GM19238 (cell line): ENCODE results near the gene PPP2R2B.

Source experiments
- DNase-seq: peaks from one replicate; pipeline ENCODE4 v3.0.0; 2011; ENCODE audit warnings: low spot score; ENCODE audit not compliant: insufficient read length

The PPP2R2B gene

DNA sequence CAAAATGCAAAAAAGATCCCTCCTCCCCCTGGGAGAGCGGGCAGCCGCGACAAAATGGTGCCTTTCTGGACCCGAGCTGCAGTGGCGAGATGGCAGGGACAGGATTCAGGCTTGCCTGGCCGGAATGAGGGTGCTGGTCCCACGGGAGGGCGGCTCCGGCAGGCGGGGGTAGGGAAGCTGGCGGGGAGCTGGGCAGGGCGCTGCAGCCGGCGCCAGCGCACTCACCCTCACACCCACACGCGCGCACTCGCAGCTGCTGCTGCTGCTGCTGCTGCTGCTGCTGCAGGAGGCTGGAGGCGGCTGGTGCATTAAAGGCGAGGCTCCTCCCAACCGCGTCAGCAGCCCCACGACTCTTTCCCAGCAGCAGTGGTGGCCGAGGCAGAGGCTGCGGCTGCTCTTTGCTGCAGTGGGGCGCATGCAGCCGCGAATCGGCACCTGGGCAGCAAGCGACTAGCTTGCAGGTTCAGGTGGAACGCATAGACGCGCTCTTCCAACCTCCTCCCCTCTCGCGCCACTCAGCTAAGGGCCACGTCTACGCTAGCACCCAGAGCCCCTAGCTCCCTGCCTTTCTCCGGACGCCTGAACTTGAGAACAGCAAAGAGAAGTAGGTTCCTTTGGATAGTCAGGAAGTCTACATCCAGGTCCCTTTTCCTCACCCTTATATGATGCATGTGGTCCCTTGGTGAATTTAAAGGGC lies at the start of gene PPP2R2B:
PPP2R2B (minus strand) TSS at position 282 of the 697 bp plus-strand sequence.
- DNase-seq = no peak

DNA sequence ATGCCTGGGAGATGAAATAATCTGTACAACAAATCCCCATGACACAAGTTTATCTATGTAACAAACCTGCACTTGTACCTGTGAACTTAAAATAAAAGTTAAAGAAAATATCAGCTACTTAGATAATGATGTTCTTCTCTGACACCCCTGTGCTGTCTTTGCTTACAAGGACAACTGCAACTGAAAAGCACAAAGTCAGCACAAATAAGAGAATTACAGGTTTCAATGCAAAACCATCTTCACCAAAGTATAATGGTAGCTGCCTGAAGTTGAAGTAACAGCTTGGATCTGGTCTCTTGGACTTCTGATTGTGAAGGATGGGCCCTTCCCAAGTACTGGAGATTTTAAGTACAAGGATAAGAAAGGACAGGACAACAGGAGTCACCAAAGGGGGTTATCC lies 45.6 kb upstream of the PPP2R2B start:
- DNase-seq = no peak

DNA sequence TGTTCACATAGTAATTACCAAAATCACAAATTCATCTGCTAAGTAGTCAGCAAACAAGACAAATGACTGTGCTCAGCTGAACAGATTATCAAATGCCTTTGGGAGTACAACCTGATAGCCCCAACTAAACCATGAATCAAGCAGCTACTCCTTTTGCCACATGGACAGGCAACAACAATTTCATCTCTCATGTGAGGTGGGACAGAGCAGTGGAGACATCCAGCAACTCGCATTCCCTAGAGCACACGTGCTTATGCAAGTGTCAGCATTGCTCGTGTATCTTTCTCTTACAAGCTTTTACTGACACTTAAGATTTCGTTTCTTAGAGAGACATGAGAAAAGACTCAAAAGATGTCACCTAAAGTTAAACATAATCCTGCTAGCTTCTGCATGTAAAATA lies 42.7 kb upstream of the PPP2R2B start:
- no peak for DNase-seq

DNA sequence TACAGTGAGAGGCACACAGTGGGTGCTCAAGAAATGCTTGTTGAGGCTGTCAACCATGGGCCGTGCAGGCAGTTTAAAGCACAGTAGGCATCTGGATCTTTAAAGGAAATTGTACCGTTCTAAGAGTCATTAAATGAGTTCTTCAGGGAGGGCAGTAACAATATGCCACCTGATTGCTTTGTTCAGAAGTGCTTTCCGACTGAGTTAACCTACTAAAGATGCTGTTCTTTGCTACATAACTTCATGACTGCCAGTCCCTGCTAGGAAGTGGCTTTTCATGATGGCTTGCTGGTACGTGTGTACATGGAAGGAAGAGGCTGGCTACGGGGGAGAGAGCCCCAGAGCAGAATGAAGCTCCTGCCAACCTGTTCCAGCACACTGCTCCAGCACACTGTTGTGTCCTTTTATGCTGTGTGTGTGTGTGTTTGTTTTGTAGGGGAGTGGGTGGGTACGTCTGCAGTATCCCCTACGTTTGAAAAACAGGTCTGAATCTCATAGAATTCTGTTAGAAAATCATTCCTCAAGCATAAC lies 41.9 kb upstream of the PPP2R2B start:
- DNase-seq = no peak

DNA sequence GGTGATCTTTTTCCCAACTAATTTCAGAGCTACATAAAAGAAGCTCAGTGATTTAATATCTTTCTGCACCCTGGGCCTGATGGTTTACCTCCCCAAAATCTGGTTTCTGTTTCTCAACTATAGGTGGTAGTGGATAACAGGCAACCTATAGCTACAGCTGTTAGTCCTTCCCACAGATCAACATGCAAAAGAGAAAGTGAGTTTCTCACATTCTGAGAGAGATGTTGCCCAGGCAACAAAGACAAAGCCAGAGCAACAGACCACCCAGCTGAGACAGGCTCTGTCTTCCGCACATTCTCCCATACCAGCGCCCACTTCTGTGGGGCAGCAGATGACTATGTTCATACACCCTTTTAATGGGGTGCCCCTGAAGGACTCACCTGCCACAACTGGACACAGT lies 40.7 kb upstream of the PPP2R2B start:
- DNase-seq = no peak

DNA sequence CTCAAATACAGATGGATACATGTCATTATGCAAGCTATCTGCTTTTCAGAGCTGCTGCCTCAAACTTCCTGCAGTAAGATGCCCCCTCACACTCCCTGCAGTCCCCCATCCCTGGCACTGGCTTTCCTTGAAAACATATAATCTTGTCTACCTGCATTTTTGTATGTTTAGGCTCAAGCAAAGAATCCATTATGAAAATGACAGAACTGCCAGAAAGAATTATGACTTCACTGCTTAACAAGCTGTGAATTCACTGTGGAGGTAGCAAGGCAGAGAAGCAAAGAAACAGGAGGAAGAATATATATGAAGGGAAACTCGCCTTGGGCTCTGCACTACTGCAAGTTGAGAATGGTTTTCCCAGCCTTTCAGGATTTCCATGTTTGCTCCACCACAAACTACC lies 39.4 kb upstream of the PPP2R2B start:
- DNase-seq = no peak

DNA sequence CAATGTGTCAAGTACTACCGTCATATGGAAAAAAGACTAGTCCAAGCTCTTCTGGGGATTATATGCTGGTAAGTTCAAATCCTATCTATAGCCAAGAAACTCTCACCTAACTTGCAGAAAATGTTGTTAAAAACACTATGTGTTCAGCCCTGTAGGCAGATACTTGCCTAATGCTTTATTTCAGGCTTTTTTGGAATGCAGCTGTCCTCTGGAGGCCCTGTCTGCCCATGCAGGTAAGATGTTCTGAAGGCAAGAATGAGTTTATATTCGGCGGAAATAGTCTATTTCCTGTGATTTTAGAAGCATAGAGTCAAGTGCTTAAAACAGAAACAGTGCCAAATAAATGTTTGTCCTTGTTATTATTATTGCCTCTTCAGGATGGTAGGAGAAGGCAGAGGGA lies 34.3 kb upstream of the PPP2R2B start:
- no peak for DNase-seq

DNA sequence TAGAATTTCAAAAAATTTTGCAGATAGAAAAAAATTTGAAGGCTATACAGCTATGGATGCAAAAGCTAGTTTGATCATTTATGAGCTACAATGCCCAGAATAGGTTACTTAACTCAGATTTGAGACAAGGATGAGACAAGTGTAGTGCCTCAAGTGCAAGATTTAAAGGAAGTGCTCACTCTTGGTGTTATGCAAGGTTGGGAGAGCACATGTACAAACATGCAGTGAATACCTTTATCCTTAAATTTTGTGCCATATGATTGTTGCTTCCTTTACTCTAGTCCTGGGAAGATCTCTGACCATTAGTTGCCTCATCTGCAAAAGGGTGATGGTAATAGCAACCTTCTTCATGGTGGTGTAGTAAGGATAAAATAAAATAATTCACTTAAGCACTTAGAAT lies 31.7 kb upstream of the PPP2R2B start:
- no peak for DNase-seq

DNA sequence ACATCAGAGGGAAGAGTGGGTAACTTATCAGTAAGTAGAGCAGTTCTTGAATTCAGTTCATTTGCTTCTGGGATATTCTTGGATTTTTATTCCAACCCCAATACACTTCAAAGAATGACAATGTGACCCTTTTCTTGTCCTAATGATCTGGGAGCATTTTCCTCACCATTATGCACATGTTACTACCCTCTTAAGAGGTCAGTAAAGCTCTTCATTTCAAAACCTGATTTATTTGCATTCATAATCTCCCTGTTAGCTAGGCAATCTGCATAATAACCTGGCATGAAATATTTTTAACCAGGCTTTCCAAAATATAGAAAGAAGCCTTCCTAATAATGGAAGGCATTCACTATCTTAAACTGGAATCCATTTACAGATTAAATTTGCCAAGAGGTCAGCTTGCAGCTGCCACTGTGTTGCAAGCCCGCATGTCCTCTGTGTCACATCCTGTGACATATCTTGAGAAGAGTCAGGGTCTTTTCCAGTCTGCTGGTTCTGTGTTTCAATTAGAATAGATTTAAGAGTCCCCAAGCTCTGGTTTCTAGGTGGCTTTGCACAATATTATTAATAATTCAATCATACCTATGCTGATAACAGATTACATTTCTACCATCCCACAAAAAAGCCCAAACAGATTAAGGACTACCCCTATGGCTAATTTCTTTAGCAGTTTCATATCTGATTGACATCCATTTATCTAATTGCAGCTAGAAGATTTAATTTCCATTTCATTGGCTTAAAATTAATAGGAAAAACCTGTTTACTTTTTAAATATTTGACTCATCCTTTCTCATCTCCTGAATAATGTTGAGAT lies 30.9 kb upstream of the PPP2R2B start:
- no peak for DNase-seq

DNA sequence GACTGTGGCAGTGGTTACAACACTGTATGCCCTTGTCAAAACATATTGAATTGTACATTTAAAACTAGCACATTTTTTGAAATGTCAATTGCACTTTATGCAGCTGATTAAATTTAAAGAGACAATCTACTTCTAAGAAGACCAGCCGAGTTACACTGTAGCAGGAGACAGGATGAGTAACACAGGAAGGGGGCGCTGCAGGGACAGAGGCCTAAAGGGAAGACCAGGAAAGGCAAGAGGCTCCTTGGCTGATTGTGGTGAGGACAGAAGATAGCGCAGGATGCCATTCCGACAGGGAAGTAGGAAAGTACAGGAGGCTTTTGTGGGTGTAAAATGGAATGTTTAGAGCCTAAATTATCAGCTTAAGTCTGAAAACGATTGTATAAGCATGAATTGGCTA lies 28.2 kb upstream of the PPP2R2B start:
- DNase-seq = no peak

DNA sequence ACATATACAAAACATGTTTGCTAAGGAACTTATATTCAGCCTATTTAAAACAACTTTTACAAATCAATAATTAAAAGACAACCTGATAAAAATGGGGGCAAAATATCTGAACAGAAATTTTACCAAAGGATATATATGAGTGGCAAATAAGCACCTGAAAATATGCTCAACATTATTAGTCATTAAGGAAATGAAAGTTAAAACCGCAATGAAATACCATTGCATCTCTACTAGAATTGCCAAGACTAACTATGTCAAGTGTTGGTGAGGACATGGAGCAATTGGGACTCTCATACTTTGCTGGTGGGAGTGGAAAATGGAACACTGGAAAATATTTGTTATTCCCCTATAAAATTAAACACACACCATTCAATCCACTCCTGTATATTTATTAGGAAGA lies 26.3 kb upstream of the PPP2R2B start:
- DNase-seq = no peak

DNA sequence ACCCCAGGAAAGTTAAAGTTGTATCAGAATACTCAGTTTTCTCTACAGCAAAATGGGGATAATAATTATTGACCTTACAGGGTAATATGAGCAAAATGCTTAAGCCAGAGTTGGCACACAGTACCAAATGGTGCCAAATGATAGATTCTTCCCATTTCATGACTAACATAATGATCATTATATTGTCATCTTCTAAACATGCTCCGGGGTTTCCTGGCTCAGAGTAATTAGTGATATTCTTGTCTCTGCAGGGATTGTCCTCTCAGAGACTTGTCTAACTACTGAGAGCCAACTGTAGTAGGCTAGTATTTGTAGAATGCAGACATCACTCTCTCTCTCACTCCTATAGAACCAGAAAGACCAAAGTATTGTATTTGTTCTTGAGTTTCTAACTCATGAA lies 25.2 kb upstream of the PPP2R2B start:
- DNase-seq = no peak

DNA sequence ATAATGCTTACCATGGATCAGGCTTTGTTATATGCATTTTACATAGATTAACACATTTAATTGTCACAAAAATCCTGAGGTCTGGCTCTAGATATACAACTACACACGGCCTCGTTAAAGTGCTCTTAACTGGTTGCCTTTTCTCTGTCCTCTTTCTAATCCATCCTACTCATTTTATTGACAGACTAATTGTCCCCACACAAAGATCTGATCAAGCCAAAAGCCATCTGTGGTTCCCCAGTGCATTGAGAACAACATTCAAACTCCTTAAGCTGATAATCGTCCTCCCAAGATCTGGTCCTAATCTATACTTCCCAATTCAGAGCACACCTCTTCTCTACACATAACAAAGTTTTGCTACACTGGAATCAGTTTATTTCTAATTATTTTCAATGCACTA lies 23.9 kb upstream of the PPP2R2B start:
- no peak for DNase-seq

DNA sequence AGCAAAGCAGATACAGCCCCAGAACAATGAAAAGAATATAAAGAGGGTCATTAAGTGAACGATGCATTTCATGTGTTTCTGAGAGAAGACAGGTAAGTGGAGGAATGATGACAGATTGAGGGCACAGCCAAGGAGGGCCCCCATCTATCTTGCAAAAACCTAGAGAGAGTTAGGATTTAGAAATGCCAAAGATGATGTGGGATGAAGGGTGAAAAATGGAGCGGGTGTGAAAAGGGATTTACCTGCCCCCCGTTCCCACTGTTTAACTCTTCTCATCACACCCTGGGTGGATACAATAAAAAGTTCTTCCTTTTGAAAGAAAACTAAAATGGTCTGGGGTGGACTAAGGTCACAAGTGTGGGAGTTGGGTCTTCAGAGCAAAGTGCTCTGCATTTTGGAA lies 18.5 kb upstream of the PPP2R2B start:
- DNase-seq = no peak

DNA sequence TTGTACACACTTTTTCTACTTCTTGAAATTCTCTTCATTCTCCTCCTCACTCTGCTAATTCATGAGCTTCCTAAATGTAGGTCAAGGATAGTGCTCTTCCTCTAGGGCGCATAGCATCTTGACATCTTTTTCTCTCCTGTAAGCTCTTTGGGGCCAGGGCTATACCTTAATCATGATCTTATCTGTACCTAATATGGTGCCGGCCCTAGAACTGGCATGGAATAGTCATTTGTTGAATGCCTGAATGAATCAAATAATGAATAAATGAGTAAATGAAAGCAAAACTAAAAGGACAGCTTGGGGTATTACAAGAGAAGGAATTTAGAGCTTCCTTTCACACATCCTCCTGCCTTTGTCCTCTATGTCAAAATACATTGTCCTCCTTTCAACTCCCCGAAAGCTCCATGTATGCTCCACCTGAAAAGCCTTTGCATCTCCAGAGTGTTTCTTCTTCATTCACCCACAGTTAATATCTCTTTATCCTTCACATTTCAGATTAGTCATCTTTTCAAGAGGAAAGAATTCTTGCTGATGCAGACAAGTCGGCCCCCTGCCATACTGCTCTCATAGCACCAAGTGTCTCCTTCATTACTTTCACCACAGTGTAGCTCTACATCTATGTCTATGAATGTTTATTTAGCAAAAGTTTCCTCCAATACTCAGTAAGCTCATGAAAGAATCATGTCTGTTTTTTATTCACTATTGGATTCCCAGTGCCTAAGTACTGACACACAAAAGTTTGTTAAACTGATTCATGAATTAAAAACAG lies 16.4 kb upstream of the PPP2R2B start:
- DNase-seq = no peak

DNA sequence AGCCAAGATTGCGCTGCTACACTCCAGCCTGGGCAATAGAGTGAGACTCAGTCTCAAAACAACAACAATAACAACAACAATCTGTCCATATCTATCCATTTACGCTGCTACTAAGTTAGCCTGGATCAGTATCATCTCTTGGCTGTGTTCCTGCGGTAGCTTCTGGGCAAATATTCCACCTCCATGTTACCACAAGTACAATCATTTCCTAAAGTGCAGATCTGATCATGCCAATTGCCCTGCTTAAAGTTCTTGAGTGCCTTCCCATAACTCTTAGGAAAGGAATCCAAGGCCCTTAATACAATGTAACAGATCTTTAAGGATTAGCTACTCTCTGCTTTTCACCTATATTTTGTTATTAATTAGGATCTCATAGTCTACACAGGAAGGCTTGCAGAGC lies 15.4 kb upstream of the PPP2R2B start:
- no peak for DNase-seq

DNA sequence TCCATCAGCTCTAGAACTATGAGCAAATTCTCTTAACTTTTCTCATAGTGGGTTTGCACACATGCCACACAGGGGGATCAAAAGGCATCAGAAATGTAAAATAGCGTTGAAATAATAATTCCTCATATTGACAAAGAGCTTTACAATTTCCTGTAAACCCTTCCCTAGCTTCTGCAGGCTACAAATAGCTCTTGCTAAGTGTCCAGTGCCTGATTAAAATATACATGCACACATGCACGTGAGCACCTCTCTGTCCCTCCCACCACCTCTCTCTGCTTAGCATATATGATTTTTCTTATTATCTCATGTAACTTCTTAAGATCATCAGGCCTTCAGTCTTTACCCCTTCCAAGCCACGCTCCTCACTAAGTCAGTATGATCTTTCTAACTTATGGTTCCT lies 13.7 kb upstream of the PPP2R2B start:
- no peak for DNase-seq

DNA sequence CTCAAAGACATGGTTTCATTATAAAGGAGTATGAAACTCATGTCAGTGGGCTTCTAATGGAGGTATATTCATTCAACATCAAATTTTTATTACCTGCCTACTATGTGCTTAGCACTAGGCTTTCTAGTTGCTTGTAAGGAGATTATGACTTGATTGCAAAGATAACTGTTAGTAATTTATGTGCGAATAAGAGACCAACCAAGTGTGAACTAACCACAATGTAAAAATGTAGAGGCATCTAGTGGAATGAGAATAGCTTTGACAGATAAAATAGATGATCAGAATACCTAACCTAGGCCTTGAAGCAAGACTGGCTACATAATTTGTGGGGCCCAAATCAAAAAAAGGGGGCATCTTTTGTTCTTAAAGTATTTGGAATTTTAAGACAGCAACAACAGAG lies 13.0 kb upstream of the PPP2R2B start:
- DNase-seq = no peak

DNA sequence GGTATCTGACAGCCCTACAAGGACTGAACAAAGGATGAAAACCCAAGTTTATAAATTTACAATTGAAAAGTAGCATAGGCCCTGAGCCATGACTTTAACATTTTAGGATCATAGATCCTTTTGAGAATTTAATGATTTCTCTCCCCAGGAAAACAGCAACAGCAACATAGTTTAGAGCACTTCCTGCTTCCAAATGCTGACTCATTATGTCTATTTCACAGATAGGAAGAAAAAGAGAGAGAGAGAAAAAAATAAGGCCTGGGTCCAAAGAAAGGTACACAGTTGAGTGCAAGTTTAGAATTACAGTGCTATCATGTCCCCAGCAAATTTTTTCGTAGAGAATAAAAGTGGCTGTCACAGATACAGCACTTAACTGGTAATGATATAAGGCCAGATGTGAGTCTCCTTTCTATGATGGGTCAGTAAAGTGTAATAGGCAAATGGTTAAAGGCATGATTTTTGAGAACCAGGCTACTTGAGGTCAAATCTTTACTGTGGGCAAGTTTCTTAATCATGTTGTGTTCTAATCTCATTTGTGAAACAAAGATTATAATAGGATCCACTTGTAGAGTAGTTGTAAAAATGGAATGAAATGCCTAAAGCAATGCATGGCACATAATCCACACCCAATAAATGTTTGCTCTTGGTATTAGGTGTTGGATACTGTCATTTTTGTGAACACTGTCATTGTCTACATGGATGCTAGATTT lies 12.3 kb upstream of the PPP2R2B start:
- no peak for DNase-seq

DNA sequence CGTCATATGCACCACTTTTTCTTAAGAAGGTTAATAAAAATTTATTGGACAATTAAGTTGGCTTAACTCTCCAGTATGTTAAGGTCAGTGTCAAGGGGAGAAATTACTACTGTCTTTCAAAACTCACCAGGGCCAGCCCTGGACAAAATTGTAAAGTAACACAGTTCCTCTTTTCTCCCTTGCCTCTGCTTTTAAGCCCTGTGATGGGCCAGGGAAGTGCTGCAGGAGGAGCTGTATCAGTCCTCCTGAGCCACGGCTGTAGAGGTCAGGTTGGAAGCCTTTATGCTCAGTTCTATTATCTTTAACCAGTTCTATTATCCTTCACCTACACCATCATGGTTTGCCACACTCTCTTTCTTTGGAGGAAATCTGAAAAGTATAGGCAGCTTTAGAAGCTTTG lies 11.5 kb upstream of the PPP2R2B start:
- DNase-seq = no peak

DNA sequence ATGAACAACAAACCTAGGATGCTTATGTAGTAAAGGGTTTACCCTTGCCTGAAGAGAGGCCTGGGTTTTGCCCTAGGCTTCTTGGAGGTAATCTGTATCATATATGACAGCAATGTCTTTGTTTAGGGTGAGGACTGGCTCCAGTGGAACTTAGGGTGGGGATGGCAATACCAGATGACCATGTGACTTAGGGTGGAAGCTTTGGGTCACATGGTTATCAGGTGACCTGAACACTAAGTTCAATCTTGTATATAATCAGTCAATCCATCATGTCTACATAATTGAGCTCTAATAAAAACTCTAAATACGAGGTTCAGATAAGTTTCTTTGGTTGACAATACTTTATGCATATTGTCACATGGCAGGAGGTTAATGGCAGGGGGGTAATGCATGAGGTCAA lies 10.6 kb upstream of the PPP2R2B start:
- DNase-seq = no peak
